ENCODE measurements around the gene ANKFY1.
"Not testable (repeated sequence)": the region's sequence is repeated elsewhere in the genome, so short reads cannot be mapped to it uniquely, and the experiment has no call there.

- not testable (repeated sequence) for TF ChIP-seq CTCF (IDR thresholded peaks at IDR 0.05); POLR2AphosphoS5 (IDR thresholded peaks at IDR 0.05; ENCODE audit: low read depth, low read length); SIN3A (IDR thresholded peaks at IDR 0.05; ENCODE audit: borderline replicate concordance, insufficient read depth, low read depth, low read length); REST (IDR thresholded peaks at IDR 0.05; ENCODE audit: insufficient read depth in 1 of 2, low read depth in 2 of 2, low read length in 1 of 2); TCF7L2 (IDR thresholded peaks at IDR 0.05; ENCODE audit: low read depth, low read length)
Measured at GRCh38 chr17:4190791-4191190, 73.0 kb downstream of the ANKFY1 start.

Data from Panc1 (cell line).